CD4-positive, alpha-beta T cell treated with Interleukin-4 for 1 hour (primary cell): ENCODE data around the gene NUP54.

Experiments used
- DNase-seq, 2 donors: peaks; one replicate each; pipeline ENCODE4 v3.0.0-alpha.2; 2020 to 2022

Gene NUP54

DNA sequence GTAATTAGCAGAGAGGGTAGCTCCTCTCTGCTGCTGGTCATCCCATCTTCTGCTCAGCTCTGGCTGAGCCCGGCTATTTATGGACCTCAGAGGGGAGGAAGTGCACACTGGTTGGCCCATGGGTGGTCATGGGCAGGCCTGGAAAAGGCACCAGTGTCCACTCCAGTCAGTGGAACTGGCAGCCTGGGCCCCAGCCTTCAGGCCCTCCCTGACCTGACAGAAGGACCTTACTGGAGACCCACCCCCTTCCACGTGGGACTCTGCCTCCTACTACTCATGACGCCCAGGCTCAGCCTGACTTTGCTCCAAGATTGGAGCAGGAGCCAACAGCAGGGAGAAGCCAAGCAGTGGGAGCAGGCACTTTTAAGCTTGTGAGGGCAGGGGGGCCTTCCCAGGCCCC lies 81.7 kb downstream of the NUP54 start:
- no peak for DNase-seq
